Measurements from ENCODE around the gene TYW1.
"Not testable (repeated sequence)": the region's sequence is repeated elsewhere in the genome, so short reads cannot be mapped to it uniquely, and the experiment has no call there.

TYW1 gene

DNA sequence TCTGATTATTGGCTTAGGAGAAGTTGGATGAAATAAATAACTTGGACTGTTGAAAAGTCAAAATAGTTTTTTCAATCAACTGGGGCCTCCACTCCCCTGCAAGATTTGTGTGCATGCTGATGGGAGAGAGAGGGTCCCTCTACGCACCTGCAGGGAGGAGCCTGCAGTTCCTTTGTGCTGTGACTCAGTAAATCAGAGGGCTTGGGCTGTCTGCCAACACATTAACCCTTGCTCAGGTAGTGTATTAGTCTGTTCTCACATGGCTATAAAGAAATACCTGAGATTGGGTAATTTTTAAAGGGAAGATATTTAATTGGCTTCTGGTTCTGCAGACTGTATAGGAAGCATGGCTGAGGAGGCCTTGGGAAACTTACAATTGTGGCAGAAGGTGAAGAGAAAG, 261.1 kb downstream of the TYW1 start:
- not testable (repeated sequence) for DNase-seq

- not testable (repeated sequence) for DNase-seq
Measured at GRCh38 chr7:67259363-67259762, 262.7 kb downstream of the TYW1 start.

GRCh38 chr7:67260166-67260586, 263.5 kb downstream of the TYW1 start:
- DNase-seq: not testable (repeated sequence)

- not testable (repeated sequence) for DNase-seq
Measured at GRCh38 chr7:67264000-67264399, 267.4 kb downstream of the TYW1 start.

DNA sequence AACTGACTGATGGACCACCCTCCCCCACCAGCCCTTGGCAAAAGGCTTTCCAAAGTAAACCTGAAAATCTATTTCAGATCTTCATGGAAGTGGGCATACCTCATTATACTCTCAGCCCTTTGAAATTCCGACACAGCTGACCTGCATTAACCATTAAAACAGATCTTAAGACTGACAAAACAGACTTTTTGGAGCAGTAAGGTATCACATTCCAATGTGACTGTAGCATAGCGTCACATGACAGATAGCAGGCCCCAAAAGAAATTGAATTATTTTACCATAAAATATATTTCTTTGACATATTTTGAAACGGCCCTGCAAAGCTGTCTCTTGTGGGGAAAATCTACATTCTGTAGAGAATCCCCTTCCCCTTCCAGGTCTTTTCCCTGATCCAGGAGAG, 269.4 kb downstream of the TYW1 start:
- not testable (repeated sequence) for DNase-seq

DNA sequence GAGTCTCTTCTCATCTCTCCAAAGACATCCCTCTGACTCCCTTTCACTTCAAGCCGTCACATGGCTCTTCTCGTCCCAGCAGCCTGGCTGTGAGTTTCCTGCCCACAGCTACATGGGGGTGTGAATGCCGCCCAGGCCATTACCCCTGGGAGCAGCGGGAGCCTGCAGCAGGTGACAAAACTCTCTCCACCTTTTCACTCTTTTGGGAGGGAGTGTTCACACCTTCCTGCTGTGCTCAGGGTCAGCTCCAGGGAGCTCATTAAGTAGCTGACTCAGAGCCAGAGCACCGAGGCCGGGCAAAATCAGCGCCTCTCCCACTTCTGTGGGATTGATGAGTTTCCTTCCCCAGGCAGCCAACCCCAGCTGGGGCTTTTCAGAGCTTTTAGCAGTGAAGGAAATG, 271.3 kb downstream of the TYW1 start:
- peak; percentile 12 for DNase-seq

DNA sequence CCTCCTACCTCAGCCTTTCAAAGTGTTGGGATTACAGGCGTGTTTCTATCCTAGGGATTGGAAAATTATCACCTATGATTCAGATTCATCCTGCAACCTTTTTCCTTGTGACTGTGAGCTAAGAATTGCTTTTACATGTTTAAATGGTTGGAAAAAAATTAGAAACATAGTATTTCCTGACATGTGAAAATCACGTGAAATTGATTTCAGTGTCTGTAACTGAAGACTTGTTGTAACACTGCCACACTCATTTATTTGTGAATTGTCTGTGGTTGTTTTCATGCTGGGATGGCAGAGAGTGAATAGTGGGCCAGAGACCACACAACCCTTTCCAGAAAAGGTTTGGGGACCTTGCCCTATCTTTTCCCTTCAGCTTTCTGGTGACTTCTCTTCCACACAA, 273.3 kb downstream of the TYW1 start:
- not testable (repeated sequence) for DNase-seq

All from right kidney (tissue), 1 donor.